Measurements from ENCODE around the gene C1QTNF2.

C1QTNF2 gene, protein sequence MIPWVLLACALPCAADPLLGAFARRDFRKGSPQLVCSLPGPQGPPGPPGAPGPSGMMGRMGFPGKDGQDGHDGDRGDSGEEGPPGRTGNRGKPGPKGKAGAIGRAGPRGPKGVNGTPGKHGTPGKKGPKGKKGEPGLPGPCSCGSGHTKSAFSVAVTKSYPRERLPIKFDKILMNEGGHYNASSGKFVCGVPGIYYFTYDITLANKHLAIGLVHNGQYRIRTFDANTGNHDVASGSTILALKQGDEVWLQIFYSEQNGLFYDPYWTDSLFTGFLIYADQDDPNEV

DNA sequence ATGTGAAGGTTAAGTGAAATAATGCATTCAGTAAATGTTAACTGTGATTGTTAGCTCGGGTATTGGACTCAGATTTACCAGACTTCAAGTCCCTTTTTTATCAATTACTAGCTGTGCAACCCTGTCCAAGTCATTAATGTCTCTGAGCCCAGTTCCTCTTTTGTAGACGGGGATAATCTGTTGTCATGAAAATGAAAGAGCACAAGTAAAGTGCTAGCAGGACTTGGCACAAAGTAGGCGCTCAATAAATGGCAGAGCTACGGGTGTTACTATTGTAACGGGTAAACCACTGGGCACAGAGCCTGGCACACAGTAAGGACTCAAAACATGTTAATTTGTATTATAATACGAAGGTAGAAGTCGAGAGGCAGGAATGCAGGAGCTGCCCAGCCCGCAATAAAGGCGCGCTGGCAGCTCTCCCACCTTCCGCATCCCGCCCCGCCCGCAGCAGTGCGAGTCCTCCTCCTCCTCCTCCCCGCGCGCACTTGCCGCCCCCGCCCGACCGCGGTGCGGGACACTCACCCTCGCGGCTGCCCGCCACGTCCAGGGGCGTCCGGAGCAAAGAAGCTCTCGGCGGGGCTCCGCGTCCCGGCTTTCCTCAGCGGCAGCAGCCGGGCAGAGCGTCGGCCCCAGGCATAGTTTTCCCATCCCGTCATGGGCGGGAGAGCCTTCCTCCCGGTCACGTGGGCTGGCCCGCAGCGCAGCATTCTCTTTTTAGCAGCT is at the start of gene C1QTNF2:
C1QTNF2 (minus strand) TSS at position 637 of the 723 bp plus-strand sequence. CDS start 15,615 bp downstream, outside the sequence.
- no peak for DNase-seq (ENCODE audit: low read depth)

DNA sequence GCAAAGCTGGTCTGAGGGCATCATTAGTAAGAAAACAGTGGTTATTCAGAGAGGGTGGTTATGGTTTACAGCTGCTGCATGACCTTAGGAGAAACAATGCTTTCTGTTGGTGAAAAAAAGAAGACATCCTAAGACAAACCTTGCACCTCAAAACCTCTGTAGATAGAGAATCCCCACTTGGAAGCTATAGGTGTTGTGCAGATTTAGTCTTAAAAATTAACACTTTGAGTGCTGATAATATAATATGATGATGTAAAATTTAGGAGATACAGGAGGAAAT is 49.8 kb upstream of the C1QTNF2 start:
- no peak for DNase-seq (ENCODE audit: low read depth)

DNA sequence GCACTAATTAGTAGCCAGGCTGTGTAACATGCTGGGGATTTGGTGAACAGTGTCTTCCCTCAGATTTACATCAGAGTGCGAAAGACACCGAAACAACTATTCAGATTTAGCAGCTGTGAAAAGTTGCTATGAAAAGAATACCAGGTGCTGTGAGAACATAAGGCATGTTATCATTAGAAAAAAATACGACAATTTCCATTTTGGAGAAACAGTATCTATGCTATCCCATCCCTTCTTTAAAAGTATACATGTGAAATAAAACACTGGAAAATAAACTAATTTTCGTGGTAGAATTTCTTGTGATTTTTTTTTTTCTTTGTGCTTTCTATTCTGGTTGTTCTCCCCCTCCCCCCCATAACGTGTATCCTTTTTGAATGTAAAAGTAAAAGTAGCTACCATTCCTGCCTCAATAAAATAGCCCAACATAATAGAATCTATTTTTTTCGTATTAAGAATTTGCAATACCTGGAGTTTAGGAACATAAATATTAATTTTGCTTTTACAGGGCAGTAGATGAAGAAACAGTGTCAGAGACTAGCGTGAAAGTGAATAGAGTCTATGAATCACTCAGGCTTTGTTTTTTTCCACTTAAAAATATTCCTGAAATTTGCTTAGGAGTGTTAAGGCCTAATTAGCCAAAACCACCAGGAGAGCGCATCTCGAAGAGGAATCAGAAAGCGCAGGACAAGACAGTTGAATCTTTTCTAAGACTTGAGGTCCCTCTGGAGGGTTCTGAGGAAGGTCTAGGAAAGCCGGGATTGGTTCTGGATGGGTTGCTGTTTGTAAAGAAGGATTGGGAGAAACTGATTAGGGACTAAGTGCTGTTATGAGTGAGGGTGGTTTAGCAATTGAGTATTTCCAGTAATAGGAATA is 49.3 kb upstream of the C1QTNF2 start:
- DNase-seq (ENCODE audit: low read depth): no peak

DNA sequence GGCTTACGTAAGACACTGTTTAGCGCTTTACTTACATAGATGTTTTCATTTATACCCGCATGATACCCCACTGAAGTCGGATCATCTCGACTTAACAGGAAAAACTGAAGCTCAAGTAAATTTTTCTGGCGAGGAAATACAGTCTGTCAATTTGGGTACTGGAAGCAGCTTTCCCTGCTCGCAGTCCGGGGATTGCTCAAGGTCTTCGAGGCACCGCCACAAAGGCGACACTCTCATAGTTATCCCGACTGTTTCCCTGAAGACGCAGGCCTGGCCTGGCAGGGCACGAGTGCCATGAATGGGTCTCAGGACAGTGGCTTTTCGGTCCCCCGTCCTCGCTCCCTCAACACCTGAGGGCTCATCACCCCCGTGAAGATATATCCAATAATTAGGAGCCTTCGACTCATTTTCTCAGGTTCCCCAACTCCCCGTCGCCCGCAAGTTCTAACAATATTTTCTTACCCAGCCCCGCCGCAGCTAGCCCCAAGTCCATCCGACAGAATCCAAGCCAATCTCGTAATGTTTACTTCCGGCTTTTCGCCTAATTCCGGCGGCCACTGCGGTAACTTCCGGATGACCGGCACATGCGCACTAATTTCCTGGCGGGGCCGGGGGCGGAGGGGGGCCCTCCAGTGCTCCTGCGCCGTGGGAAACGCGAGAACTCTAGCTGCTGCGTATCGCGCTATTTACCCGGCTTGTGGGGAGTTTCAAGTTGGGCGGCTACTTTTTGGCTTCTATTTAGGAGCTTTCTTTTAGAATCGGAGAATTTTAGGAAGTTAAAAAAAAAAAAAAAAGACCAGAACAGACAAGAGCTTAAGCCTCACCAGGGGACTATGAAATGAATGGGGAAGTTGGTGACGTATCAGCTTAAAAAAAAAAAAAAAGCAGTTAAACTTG is 48.4 kb upstream of the C1QTNF2 start, which contains the start of gene SLU7:
SLU7 (minus strand) TSS at position 521 of the 897 bp plus-strand sequence. CDS start 3,787 bp downstream, outside the sequence.
- DNase-seq (ENCODE audit: low read depth): peak; percentile 89

DNA sequence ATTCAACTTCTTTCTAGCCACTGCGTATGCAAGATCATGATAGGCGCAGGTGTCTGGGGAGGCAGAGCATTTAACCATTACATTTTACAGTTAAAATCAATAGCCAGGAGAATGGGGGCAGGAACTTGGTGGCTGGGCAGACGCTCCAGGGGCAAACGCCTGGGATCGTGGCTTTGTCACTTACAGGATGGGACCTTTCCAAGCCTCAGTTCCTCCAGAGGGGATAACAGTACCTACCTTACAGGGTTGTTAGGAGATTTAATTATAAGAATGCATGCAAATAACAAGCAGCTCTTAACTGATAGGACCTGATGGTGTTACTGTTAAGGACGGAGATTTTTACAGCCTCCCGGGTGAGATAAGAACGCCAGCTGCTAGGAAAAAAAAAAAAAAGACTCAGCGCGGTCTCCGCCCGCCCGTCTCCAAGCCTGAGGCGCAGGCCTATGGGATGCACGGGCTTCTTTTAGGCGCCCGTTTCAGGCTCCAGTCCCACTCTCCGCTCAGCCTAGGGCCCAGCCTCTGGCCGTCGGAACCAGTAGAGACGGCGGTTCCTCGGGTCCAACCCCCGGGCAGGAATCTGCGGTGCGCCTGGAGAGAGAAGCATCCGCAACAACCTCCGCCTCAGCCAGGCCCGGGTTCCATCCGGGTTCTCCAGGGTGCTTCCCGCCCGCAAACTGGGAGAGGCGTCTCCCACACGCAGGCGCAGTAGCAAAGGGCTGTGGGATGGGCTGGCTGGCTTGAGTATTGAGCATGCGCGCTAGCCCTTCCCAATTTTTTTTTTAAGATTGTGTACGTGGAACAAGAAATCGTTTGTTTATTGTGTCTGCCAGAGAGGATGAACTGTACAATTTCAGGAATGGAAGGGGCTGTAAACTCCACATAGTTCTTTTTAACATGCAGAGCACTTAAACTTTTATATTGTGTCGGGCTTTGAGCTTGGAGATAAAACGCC is 29.3 kb upstream of the C1QTNF2 start, which contains the start of gene FAM200C:
FAM200C (minus strand) TSS at position 653 of the 952 bp plus-strand sequence. CDS start 4,564 bp downstream, outside the sequence.
- peak; percentile 51 for DNase-seq (ENCODE audit: low read depth)

DNA sequence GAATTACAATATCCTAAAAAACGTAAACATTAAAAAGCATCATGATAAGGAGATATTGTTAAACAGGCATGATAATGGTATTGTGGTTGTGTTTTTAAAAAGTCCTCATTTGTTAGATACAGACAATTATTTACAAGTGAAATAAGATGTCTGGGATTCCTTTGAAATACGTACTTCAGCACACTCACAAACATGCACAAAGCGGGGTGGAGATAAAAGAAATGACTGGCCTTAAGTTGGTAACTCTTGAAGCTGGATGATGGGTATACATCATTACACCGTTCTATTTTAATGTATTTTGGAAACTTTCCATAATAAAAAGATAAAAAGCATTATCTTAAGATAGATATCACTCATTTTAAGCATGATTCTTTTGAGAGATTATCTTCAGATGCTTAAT is 28.4 kb upstream of the C1QTNF2 start:
- no peak for DNase-seq (ENCODE audit: low read depth)

DNA sequence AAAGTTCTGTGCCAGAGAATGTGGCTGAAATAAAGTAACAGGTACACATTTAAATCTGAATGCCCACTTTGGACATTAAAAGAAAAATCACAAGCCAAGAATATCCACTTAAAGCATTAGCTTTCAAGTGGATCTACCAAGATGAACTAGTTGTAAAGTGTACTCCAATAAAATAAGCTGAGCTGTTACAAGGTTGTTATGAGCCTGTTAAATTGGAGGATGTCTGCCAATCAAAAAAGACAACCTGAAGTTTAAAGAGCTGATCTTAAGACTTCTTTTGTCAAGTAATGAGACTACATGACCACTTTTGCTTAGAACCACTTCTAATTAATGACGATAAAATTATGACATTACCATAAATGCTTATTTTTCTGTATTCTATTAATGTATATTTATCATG is 27.1 kb upstream of the C1QTNF2 start:
- DNase-seq (ENCODE audit: low read depth): no peak

DNA sequence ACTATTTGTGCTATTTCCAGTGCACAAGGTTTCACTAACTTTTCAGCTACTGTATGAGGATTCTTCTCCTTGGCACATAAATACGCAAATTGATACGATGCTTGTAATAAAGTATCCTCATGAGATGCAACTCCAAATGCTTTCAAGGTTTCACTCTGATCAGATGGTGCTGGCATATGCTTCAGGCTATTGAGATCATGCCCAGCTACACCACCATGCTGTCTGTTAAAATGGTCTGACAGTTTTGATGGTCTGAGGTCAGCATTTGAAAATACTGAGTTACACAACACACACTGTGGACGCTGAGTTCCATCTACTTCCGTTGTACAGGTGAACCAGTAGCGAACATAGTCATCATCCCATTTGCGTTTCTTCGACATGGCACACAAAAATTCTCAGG is 24.7 kb upstream of the C1QTNF2 start:
- no peak for DNase-seq (ENCODE audit: low read depth)

DNA sequence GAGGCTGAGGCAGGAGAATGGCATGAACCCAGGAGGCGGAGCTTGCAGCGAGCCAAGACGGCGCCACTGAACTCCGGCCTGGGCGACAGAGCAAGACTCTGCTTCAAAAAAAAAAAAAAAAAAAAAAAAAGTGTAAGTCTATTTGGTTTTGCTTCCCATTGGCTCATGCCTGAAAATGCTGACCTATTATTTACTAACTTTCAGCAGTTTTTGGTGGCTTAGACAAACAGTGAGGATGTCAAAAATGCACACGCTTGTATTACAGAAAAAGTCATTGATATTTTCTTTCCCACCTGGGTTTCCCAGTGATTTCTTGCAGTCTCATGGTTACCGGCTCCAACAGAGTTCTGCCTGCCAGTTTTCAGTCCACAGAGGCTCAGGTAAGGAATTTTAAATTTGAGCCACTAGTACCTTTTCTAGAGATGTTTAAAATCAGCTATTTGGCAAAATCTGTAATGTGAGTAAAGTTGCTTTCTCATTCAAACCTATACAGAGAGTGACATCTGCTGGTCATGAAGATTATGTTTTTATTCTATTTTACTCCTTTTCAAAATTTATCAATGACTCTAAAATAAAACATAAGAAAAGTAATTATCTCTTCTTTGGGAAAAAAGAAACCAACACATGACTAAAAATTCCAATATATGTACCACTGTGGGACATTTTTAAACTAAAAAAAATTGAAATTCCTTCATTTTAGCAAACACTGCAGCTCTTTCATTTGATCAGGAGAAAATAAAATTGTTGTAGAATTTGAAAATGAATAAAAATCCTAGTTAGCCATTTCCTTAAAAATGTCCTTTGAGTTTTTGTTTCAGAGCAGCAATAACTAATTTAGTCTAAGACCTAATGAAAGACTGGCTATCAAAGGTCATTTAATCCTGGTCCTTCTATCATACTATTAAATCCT is 20.6 kb upstream of the C1QTNF2 start:
- DNase-seq (ENCODE audit: low read depth): no peak

DNA sequence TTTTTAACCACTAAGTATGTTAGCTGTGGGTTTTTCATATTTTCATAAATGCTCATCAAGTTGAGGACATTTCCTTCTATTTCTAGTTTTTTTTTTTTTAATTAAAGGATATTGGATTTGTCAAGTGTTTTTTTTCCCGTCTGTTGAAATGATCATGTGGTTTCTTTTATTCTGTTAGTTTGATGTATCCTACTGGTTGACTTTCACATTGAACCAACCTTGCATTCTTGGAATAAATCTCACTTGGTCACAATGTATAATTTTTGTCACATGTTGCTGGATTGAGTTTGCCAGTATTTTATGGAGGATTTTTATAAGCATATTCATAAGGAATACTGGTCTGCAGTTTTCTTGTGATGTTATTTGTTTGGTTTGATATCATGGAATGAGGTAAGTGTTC is 17.0 kb upstream of the C1QTNF2 start:
- DNase-seq (ENCODE audit: low read depth): no peak

DNA sequence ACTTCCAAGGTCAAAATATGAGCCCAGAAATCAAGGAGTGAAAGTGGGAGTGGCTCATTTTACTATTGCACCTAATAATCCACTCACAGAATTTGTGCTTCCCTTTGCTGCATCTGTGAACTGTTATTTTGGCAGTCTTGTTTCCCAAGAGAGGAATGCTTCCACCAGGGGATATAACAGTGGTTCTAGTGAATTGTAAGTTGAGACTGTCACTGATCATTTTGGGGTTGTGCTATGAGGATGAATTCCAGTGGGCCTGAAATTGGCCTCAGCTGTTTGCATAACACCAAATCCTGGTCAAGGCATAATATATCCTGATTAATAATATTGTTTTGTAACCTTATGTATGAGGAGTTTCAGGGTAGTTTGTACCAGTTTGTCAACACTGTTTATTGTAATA is 15.1 kb upstream of the C1QTNF2 start:
- DNase-seq (ENCODE audit: low read depth): no peak

DNA sequence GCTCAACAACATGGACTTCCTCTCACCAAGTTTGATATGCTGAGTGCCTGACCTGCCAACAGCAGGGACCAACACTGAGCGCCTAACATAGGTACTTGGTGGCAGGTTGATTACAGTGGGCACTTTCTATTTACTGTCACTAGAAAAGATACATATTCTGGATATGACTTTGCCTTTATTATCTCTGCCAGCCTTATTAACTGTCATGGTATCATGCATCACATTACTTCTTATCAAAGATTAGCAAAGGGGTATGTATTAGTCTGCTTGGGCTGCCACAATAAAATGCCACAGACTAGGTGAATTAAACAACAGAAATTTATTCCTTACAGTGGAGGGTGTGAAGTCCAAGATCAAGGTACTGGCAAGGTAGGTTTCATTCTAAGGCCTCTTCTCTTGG is 14.3 kb upstream of the C1QTNF2 start:
- no peak for DNase-seq (ENCODE audit: low read depth)

DNA sequence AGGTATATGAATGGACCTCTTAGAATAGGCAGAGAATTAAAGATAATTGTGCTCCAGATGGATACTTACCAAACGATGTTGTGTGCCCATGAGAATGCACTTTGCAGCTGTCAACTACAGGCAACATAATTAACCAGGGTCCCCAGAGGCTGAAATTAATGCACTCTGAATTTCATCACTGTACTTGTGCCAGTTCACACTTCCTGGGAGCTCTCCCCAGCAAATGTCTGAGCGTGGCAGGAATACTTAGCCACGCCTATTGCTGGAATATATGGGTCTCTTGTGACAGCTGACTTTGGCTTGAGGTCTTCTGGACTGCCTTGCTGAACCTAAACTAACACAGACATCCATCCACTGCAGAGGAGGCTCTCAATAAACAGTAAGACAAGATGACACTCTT is 11.9 kb upstream of the C1QTNF2 start:
- DNase-seq (ENCODE audit: low read depth): no peak

DNA sequence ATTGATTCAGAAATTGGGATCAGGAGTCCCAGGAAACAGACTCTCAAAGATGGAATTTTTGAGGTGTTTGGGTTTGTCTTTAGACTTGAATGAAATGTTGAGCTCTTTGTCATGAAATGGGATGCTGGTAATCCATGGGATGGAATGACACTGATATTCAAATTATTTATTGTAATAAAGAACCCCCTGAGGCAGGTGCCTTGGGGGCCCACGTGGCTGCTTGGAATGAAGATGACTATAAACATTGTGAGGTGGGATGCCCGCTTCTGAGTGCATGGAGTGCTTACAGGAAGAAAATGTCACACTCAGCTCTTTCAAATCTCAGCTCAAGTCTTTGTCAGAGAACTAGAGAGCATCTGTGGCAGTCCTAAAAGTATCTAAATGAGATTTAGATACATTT is 9.6 kb upstream of the C1QTNF2 start:
- DNase-seq (ENCODE audit: low read depth): no peak

DNA sequence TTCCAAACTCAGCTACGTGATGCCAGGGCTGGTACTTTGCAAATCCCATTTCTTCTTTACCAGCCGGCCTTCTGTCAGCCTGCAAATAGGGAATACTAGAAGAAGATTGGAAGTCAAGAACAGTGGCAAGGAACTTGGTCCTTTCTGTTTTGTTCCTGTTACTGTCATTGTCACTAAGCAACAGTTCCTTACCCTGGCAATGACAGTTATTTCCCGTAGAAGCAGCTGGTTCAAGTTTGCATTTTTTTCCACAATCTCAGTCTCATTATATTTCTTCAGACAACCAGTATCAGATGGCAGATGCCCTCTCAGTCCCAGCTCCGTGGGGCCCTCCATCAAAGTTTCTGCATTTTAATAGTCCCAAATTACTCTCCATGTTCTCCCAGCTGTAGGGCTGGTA is 9.1 kb upstream of the C1QTNF2 start:
- no peak for DNase-seq (ENCODE audit: low read depth)

DNA sequence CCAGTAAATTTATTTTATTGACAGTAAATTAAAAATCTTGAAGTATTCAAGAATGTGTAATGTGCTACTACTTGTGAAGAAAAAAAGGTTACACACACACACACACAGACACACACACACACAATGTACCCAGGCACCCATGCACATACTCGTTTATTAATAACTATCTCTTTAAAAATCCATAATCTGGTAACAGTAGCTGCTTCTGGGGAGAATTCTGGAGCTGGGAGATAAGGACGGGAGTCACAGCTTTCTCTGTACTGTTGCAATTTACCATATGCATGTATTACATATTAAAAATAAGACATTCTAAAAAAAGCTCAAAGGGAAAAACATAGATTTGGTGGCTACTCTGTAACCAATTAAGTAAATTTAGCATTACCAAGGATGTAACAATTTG is 7.9 kb upstream of the C1QTNF2 start:
- no peak for DNase-seq (ENCODE audit: low read depth)

DNA sequence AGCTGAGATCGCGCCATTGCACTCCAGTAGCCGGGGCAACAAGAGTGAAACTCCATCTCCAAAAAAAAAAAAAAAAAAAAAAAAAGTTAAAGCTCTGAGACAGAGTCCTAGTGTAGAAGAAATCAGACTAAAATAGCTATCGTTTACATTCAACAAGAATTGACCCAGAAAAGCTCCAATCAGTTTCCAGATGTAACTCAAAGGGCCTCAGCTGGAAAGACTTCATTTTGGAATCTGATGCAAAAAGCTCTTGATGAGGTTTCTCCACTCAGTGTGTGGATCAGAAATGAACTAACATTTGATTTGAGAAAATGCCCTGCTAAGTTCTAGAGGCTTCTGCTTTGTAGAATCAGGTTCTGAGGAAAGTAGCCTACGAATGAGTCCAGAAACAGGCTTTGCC is 7.2 kb upstream of the C1QTNF2 start:
- no peak for DNase-seq (ENCODE audit: low read depth)

DNA sequence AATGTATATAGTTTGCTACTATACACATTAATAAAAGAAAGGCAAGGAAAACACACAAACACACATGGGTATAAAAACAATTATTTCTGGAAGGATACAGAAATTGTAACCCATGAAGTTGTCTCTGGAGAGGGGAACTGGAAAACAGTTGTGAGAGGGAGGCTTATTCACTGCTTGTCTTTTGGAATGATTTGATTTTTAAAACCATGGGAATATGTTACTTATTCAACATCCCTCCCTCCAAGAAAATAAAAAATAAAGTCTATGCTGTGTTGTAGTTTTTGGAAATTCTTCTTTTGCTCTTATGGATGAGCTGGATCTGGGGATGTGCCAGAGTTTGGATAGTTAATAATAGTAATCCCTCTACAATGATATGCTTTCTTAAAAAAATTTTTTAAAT is 6.0 kb upstream of the C1QTNF2 start:
- no peak for DNase-seq (ENCODE audit: low read depth)

DNA sequence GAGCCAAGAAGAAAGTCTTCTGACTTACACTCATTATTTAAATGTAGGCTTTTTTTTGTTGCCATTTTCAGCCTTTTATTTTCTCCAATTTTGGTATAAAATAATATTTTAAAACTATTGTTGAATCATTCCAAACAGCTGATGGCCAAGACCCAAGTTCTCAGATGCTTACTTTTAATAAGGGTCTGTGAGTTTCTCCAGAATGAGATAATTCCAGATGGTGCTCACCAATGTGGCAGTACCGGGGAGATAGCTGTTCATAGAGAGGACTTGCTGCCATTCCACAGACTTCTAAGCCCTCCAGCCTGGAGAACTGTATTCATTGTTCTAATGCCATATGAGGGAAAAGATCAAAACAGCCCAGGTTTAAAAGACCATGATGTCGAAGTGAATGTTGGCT is 5.3 kb upstream of the C1QTNF2 start:
- no peak for DNase-seq (ENCODE audit: low read depth)

All from activated T-helper 9 cell treated with anti-CD3 and anti-CD28 coated beads, Interleukin-2, amount 50 U/mL, for 16 hours (primary cell).